Activated naive CD4-positive, alpha-beta T cell treated with anti-CD3 and anti-CD28 coated beads, Interleukin-2, amount 50 U/mL, for 16 hours (primary cell): Measurements from ENCODE around the gene TMEM53.

Source experiments
- DNase-seq: peaks from one replicate; pipeline ENCODE4 v3.0.0-alpha.2; 2020

The TMEM53 gene

DNA sequence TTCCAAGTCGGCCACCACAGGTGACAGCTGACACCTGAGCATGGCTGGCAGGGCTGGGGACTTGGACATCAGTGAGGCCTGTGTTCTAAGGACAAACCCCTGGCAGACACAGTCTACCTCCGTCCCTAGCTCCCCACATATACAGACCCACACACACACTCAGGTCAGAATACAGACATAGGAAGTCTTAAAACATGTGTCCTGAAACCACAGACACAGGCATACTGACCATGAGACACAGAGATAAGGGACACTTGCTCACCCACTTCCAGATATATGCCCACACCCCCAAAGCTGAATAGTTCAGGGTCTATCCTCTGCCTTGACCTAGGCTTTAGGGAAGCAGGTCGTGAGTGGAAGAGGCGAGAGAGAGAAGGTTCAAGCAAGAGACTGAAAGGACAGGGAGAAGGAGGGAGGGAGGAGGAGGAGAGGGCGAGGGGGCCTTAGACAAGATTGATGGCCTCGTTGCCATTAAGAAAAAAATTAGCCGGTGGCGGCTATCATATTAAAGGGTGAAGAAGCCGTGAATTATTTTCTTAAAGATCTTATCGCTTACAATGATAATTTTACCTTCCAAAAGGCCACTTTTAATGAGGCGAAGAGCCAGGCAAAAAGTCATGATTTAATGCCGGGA, 49.9 kb downstream of the TMEM53 start:
- no peak for DNase-seq

DNA sequence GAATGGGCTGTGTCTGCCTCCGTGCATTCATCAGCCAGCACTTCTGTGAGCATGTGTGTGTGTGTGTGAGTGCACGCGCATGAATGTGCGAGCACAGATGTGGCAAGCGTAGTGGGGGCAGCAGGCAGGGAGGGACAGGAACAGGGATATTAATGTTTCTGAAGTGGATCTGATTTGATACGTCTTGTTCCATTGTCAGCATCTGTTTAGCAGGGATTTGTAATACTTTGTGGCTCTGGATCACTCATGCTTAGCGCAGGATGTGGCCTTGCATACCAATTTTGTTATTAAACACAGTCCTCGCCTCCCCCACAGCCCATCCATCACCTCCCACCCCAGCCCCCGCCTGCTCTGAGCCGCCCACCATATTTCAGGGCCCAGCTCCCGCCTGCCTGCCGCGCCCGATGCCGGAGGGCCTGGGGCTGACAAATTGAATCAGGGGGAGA, 52.4 kb downstream of the TMEM53 start:
- DNase-seq = no peak

DNA sequence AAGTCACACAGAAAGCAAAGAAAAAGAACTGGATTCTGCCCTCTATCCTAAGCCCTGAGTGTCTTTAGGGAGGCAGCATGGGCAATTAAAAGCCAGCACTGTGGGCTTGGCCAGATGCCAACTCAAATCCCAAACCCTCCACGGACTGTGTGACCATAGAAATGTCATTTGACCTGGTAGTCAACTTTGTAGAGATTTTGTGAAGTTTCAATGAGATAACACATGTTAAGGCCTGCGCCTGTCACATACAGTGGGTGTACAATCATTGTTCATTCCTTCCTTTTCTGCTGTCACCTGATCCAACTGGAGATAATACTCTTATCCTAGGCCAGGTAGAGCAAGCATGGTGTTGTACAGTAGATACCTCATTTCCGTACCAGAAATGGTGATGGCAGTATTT, 54.2 kb downstream of the TMEM53 start:
- no peak for DNase-seq

DNA sequence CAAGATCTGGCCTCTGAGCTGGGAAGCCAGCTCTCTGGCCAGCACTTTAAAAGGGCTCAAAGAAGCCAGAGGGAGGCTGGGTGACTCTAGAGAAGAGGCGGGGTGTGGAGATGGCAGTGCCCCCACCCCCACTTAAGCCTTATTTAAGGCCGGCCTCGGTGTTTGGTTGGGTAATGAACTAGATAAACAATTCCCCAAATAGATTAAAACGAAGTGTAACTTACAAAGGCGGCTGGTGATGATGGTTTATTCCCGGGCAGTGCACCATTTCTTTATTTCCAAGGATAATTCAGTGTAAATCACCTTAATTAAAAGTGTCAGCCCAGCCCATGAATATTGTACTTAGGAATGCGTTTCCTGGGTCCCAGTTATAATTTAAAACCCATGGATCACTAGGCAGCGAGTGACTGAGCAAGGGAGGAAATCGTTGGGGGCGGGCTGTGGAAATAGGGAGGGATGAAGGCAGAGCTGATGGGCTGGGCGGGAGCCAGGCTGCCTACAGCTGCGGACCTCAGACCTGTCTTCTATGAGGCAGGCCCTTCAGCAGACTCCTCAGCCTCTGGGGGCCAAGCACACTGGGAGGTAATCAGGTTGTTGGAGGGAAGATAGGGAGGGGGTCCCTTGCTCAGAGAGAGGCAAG, 54.9 kb downstream of the TMEM53 start:
- DNase-seq = no peak

DNA sequence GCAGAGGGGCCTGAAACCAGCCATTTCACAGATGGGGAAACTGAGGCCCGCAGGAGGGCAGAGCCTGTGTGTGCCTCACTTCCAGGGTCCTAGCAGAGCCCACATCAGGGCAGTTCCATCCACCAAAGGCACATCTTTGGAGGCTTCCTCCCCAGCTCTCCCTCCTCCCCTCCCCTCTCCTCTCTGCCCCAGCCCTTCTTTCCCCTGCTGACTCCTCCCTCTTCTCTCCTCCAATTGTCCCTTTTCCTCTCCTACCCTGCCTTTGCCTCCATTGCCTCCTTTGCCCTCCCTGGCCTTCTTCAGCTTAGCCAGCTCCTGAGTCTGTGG, 56.6 kb downstream of the TMEM53 start:
- no peak for DNase-seq

DNA sequence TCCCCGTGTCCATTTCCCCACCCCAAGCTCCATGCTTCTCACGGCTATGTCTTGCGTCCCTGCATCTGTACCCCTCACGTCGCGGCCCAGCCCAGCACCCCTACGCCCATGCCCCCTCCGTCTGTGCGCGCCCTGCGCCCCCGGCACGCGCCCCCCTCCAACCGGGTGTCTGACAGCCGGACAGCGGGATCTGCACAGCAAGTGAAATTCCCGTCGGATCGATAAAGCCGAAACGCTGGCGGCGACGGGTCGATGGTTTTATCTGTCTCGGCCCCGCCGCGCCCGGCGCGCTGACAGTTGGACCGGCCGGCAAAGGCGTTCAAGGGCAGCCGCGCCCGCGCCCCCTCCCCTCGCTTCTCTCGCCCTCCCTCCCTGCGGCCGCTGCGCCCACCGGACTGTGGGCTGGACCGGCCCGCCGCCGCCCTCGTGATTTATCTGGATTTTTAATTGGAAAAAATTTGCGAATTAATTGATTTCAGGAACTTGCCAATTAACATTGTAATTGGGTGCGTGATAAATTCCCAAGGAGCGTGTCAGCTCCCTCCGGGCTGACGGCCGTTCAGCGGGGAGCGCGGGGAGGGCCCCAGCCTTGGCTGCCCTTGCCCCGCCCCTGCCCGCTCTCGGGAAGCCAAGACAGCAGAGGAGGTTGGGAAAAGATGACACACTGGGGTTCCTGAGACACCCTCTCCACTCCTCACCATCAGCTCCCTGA, 57.1 kb downstream of the TMEM53 start:
- DNase-seq = no peak

DNA sequence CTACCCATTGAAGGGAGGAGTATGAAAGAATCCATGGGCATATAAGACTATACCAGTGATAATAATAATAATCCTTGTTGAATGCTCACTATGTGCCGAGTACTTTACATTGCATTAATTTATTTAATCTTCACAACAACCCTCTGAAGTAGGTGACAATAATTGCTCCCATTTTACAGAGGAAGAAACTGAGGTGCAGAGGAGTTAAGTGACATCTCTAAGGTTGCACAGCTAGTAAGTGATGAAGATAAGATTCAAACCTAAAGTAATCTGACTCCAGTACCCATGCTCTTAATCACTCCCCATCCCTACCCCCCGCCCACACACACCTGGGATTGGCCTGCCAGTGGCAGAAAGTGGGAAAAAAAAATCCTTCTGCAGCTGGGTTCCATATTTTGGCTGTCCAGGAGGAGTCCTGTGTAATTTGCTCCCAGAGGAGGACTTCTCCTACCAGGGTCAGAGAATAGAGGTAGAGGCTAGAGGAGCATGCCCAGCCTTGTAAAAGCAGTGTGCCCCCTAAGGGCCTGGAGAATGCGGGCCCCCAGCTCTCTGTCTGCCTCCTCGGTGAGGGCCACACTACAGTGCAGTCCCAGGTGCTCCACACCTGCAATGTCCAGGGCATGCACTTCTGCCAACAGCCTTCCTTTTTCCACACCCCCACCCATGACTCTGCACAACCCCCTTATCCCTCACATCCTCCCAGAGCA, 57.8 kb downstream of the TMEM53 start:
- no peak for DNase-seq

DNA sequence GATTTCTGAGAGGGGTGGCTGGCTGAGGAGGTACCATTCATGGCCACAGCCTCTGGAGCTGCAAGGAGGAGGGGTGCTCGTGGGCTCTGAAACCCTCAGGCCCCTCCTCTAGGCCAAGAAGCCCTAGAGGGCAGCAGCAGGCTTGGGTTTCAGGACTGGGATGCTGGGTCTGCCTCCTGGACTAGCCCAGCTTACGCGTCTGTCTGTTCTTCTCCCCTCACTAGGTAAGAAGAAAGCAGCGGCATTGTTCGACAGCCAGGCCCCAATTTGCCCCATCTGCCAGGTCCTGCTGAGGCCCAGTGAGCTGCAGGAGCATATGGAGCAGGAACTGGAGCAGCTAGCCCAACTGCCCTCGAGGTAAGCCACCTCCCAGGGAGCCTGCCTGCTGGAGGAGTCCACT, 60.3 kb downstream of the TMEM53 start:
- DNase-seq = no peak

DNA sequence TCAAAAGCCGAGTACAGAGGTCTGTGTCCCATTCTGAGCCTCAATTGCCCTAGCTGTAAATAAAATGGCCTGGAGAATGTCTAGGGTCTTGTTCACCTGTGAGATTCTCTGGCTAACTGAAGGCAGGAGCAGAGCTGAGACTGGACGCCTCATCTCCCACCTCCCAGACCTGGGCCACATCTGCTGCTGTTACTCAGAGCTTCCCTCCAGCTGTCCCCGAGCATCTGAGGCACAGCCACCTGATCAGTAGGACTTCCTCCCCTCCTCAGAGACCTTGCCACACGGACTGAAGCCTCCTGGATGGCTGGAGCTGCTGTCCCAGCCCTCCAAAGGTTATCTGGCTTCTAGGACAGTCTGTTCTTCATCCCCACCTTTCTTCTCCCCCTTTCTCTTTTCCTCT, 62.4 kb downstream of the TMEM53 start:
- no peak for DNase-seq

DNA sequence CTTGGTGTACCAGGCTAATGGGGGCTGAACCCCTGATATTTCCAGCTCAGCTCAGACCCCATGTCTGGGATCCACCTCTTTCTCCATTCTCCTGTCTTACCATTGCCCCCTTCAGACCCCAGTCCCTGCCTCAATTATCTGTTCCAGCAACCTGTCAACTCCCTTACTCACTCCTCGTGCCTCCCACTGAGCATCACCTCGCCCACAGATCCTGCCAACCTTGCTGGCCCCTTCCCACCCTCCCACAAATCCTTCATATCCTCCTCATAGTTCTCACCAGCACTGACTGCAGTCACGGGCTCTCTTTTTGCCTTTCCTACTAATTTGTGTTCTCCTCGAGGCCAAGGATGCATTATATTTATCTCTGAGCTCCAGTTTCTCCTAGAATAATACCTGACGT, 62.9 kb downstream of the TMEM53 start:
- no peak for DNase-seq

DNA sequence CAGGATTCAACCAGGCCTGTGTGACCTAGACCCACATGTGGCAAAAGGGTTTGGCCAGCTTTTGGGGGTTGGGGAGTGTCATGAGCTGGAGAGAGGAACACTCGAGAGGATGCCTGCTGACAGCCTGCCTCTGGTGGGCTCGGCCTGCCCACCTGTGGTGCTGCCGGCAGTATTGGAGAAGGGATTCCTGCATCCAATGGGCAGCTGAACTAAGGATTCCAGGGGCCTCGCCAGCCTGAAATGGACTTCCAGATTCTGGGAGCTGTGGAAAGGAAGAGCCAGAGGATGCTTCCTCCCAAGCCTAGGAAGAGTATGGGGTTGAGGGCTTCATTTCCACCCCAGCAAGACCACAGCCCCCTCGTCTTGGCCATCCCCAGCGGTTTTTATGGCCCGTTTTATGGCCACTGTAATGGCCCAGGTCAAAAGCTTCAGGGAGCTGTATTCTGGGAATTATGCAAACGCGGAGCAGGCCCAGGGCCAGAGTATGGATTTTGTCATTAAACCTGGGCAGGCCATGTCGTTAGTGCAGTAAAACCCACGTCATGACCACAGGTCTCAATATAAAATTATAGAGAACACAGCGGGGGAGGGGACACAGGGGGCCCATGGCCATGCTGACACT, 63.6 kb downstream of the TMEM53 start:
- DNase-seq = no peak

DNA sequence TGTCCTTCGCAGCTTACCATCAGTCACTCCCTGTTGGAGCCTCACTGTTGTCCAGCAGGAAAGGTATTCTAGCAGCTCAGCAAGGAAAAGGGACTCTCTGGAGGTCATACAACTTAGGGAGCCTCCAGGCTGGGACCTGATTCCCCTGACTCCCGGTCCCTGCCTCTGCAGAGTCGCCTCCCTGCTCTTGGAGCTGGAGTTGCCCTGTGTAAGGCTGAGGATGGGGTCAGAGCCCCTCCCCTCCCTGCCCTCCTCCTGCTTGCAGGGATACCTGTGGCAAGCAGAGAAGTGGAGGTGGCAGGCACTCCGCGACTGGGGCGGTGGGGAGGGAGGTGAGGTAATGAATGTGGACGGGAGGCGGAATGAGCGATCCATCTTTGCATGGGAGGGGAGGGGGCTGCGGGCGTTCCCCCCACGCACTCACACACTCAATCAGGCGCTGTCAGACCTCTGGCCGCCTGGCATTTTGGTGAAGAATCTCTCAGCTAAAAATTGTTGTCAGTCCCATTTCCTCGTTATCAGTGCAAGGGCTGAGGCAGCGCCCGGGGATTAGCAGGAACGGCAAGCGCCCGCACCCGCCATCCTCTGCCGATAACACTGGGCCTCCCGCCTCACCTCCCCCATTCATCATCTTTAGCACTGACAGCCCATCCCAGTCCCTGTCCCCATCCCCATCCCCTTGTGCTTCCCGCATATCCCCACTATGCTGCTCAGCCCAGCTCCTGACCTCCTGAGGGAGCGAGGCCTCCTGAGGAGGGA, 64.3 kb downstream of the TMEM53 start:
- no peak for DNase-seq

DNA sequence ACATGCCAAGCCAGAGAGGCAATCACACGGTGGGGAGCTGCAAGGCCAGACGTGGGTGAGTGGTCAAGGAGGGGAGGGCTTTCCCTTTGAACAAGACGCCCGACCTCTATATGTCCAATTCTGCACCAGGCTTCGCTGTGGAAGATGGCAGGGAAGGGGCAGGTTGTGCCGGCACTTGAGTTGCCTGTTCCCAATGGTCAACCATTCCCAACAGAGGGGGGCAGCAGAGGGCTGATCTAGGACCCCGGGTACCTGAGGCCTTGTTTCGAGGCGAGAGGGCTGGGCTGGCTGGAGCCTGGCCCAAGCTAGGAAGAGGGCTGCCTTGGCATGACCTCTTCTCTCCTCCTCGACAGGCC, 64.9 kb downstream of the TMEM53 start:
- peak; percentile 18 for DNase-seq

DNA sequence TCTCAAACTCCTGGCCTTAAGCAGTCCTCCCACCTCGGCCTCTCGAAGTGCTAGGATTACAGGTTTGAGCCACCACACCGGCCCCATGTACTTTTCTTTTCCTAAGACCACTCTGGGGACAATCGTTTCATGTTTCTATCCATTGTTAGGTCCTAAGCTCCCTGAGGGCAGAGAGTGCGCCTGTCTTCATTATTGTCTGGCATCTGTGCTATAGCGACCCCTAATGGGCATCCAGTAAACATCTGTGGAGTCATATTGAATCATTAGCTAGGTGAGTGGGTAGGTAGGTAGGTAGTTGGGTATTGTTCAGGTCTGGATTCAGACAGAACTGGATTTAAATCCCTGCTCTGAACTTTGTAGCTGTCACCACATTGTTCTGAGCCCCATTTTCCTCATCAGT, 66.1 kb downstream of the TMEM53 start:
- DNase-seq = no peak

DNA sequence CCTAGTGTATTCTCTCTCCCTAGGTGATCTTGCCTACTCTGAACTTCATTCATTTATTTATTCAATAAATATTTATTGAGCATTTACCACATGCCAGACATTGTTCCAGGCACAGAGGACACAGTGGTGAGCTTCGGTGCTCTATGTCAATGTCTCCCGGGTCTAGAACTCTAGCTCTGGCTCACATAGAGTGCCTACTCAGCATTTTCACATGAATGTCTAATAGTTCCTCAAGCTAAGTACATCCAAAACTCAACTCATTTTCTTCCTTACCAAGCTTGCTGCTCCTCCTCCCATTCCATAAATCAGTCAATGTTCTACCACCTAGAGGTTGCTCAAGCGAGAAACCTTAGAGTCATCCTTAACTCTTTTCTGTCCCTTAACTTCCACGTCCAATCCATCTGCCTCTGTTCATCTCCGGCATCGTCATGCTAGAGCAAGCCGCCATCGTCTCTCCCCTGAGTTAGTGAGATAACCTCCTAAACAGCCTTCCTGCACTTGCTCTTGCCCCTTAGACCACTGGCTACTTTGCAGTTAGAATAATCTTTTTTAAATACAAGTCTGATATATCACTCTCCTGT, 67.5 kb downstream of the TMEM53 start:
- DNase-seq = no peak

DNA sequence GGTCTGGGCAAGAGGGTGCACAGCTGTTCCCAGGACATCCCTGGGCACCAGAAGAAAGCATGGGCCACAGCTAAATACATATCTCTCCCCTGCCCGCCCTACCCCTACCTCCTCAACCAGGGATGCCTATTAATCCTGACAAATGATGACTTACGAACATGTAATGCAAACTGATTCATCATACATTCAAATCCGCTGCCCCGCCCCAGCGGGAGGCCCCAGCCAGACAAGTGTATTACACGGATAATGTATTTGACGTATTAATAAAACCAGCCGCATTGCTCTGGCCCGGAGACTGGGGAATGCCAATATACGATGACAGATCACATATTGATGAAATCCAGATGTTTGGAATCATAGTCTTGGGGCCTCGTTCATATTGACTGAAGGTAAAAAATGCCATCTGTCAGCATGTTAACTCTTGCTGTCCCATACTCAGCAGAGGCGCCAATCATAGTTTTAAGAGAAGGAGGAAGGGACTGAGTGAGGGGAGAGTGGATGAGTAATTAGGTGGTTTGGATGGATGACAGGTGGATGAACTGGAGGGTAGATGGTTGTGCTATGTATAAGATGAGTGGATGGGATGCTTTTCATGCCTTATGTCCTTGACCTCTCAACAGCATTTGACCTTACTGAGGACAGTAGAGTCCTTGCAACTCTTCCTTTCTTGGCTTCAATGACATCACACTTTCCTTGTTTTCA, 68.2 kb downstream of the TMEM53 start:
- DNase-seq = no peak

DNA sequence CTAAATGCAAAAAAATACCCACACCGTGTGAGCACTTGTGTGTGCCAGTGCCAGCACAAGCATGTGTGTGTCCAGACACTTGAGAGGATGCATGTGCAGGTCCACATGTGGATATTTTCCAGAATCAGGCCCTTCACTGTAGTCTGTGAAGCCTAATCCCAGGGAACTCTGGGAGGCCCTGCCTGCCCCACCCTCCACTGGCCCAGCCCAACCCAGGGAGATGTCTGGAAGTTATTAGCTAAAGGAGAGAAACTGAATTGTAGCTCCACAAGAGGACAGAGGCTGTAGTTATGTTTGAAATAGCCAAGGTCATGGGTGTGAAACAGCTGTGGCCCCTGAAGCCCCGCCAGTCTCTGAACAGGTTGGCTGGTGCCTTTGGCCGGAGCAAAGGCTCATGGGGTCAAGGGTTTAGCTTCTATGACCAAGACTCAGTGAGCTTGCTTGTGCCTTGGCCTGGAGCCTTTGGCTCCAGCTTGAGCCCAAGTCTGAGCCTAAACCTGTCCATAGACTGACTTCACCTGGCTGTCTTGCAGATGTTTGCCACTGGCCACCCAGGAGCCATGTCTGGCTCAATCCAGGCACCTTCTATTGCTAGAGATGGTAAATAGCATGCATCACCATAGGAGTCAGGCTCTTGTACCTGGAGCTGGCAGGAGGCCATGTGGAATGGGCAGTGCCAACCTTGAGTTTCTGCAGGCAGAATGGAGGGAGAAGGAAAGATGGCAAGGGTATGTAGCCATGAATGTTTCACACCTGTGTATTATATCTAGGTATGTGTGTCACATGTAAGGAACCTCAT, 69.9 kb downstream of the TMEM53 start:
- DNase-seq = no peak

DNA sequence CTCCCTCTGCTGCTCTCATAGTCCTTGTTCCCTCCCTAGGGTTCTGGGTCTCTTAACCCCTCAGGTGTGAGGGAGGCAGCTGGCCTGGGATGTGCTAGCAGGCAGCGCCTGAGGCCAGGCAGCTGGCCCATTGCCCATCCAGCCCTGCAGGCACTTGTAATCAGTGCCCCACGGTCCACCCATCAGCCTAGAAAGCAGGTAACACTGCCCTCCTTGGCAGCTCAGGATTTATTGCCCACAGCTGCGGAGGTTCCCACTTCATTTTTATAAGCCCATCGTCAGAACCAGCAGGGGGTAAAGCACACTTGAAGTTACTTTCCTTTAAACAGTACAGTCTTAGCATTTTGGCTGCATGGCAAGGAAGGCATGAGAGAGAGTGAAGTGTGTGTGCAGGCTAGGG, 70.6 kb downstream of the TMEM53 start:
- DNase-seq = no peak
